Uterus (tissue), 2 donors: ENCODE results near the gene ARFGEF3.

Source experiments
- CTCF ChIP-seq, 4 experiments: fragments of 200-600 bp in 2 of 4; fragments of 450-650 bp in 2 of 4; sonication (generic) in 2 of 4; IDR thresholded peaks; one replicate each; pipeline ENCODE4 v1.5.1; 2016 to 2019; ENCODE audit warnings: antibody characterized with exemption in 4 of 4, mild to moderate bottlenecking in 2 of 4, moderate library complexity in 1 of 4
- POLR2A ChIP-seq, 2 donors: fragments of 450-650 bp; IDR thresholded peaks; one replicate each; pipeline ENCODE4 v1.6.1; 2016; ENCODE audit warnings: antibody characterized with exemption in 2 of 2, mild to moderate bottlenecking in 1 of 2, moderate library complexity in 1 of 2

- TF ChIP-seq CTCF (IDR thresholded peaks at IDR 0.05) (no peak), POLR2A (IDR thresholded peaks at IDR 0.05) (no peak)
Observed at GRCh38 chr6:138264372-138264880, 102.7 kb downstream of the ARFGEF3 start.
